HG02610 (cell line): Measurements from ENCODE around the gene COL11A1.
"Not testable (repeated sequence)": the region's sequence is repeated elsewhere in the genome, so short reads cannot be mapped to it uniquely, and the experiment has no call there.

ENCODE experiments used
- ATAC-seq: cut with Tn5 transposase; IDR thresholded peaks from one replicate; pipeline ENCODE4 v1.9.1; 2021; ENCODE audit warnings: mild to moderate bottlenecking, moderate library complexity; ENCODE audit not compliant: unreplicated experiment

Gene COL11A1

GRCh38 chr1:103108376-103109150 lies at the start of gene COL11A1:
COL11A1 (minus strand) TSS chr1:103108522; CDS start chr1:103108178, 344 bp downstream.
- no peak for ATAC-seq

GRCh38 chr1:103156966-103157365 lies 48.6 kb upstream of the COL11A1 start:
- ATAC-seq = no peak

GRCh38 chr1:103146166-103146565 lies 37.8 kb upstream of the COL11A1 start:
- no peak for ATAC-seq

DNA sequence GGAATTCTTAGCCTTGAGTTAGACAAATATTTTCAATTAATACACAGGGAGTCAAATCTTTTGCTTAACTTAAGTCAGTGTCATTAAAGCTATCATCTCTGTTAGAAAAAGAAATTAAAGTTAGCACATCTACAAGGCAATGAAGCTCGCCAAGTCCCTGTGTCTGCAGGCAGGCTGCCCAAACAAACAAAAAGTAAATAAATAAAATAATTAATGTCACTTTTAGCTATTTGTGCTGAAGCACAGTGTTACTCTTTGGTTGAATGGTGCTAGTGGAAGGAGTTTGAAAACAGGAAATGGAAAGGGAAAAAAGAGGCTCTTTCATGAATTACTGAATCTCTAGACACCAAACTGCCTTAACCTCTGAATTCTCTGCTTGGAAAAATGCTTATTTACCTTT lies 37.1 kb upstream of the COL11A1 start:
- ATAC-seq = no peak

- no peak for ATAC-seq
Observed at GRCh38 chr1:103144681-103145080, 36.4 kb upstream of the COL11A1 start.

DNA sequence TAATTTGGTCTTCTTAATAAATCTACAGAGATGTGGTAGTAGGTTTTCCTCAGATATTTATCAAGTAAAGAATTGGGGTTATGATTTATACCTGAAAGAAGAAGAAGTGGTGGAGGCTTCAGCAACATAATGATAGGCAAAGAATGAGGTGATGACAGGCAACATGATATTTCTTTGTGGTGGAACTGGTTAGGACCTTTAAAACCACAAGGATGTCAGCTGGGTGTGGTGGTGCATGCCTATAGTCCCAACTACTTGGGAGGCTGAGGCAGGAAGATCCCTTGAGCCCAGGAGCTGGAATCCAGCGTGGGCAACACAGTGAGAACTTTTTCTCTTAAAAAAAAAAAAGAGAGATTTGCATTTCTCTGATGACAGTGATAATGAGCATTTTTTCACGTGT lies 34.1 kb upstream of the COL11A1 start:
- no peak for ATAC-seq

GRCh38 chr1:103129796-103130195 lies 21.5 kb upstream of the COL11A1 start:
- no peak for ATAC-seq

- ATAC-seq = no peak
Observed at GRCh38 chr1:103129255-103129654, 20.9 kb upstream of the COL11A1 start.

DNA sequence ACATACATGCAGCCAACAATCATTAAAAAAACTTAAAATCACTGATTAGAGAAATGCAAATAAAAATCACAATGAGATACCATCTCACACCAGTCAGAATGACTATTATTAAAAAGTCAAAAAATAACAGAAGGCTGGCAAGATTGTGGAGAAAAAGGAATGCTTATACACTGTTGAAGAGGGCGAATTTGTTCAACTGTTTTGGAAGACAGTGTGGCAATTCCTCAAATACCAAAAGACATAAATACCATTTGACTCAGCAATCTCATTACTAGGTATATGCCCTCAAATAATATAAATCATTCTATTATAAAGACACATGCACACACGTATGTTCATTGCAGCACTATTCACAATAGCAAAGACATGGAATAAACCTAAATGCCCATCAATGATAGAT lies 19.9 kb upstream of the COL11A1 start:
- not testable (repeated sequence) for ATAC-seq

DNA sequence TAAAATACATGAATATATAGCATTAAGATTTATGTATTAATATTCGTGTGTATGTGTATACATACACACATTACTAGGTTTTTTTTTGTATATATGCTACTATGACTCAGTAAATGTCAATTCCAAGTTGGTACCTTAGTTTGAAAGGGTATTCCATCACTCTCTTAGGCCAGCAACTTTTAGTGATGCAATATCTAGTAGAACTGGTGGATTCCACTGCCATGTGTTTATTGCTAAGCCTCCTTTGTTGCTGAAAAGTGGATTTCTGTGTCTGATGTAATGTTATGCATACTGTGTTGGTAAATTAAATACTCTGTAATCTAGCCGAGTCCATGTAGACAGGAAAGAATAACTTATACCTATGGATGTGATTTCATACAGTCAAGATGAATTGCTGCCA lies 16.9 kb upstream of the COL11A1 start:
- no peak for ATAC-seq

DNA sequence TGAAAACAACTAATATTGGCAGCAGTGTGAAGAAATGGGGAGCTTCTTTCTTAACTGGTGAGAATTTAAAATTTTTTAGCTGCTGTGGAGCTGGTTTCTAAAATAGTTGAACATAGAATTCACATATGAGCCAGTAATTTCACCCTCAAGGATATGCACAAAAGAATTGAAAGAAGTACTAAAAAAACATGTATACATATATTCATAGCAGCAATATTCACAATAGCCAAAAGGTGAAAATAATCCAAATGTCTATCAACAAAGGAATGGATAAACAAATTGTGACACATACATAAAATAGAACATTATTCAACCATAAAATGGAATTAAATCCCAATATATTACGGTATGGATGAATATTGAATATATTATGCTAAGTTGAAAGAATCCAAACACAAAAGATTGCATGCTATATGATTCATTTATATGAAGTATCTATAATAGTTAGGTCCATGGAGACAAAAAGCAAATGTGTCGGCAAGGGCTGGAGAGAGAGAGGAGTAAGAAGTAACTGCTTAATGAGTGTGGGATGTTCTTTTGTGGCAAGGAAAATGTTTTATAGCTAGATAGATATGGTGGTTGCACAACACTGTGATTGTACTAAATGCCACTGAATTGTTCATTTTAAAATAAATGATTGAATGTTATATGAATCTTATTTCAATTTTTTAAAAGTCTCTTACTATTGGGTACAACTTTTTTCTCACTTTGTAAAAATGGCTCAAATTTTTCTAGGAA lies 14.8 kb upstream of the COL11A1 start:
- no peak for ATAC-seq

DNA sequence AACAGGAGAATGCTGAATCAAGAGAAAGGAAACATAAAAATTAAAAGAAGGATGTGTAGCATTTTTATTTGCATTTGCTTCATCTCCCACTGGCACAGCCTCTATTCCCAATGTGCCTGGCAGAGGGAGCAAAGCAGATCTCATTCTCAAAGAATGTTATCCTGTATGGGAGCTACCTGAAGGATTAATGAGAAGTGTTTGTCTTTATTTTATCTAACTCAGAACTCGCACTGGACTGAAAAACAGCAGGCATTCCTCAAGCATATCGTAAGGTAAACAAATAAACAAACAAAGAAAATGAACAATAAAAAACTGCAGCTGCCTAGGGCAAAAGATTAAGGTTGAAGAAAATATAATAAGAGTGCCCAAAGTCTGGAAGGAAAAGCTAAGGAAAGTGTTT lies 12.7 kb upstream of the COL11A1 start:
- ATAC-seq = no peak

DNA sequence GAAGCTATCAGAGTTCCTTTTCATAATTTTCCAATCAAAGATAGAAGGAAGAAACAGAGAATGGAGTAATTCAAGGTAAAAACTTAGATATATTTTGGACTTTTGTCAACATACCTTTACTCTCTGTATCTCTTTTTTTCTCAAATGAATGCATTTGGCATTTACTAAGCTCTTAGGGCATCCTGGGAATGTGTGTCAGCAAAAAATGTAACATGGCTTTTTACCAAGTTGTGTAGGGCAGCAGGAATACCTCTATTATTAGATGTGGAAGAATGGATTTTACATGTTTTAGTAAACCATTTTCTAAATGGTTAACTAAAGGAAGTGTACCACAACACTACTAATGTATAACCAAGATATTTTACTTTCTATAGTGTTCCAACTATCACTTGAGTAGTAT lies 4.2 kb upstream of the COL11A1 start:
- ATAC-seq = no peak

DNA sequence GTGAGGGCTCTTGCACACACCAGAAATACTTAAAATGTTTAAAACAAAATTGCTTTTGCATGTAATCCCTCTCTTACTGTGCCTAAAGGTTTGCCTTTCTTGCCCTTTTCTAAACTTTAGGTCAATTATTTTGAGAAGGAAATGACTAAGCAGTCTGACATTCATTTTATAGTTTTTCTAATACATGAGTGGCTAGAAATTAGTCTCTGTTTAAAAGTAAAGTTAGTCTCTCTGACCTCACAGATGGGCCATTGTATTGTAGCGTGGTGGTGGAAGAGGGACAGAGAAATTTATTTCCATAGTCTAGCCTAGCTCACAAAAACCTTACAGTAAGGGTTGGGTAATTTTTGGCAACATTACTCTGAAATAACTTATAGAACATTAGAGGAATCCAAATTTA lies 3.6 kb upstream of the COL11A1 start:
- ATAC-seq = no peak

GRCh38 chr1:103110701-103111100 lies 2.4 kb upstream of the COL11A1 start:
- ATAC-seq = no peak

DNA sequence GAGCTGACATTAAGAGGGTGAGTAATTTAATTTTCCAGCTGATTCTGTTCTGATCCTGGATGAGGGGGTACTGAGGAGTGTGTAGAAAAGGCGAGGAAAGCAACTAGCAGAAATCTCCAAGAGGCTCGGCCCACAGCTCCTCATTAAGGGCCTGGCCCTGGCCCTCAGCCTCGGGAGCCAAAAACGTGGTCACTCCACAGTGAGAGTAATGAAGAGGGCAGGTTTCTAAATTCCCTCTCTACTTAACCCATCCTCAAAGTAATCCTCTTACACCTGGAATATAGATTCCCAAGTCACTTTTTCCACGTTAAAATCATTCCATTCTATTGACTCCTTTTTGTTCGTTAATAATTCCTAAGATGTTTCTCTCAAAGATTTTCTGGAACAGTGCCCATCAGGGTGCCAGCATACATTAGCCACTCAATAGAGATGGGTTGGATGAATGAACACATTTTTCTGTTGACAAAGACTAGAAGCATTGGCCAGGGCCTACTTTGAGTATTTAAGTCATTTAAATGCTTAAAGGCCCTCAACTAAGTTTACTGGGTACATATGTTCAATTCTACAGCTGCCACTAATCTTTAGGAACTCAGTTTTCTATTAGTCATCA lies 1.1 kb upstream of the COL11A1 start:
- no peak for ATAC-seq

DNA sequence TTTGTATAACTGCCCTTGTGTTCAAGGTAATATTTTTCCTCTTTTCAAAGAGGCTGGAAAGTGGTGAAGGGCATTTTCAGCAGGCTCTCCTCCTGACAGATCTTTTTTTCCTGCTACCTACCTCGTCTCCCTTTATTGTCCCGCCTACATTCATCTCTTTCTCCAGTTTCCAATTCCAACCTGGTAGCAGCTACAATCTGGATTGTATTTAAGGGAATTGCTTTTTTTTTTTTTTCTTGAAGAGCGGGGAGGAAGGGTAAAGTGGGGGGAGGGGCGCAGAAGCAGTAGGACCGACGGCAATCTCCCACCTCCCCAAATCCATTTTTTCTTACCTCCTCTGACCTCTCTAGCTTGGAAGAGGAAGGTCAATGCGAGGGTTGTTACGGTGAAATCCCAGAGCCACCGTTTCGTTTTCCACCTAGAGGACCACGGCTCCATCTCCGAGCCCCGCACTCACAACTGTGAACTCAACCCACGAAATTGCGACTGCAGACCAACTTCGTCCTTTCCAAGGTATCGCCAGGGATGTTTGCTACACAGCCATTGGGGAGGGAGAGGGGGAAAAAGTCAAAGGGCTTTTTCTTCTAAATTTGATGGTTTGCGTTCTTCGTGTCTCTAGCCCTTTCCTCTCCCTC lies 464 bp downstream of the COL11A1 start:
- no peak for ATAC-seq

GRCh38 chr1:103106426-103107341 lies 1.6 kb downstream of the COL11A1 start:
- ATAC-seq = peak; percentile 80

DNA sequence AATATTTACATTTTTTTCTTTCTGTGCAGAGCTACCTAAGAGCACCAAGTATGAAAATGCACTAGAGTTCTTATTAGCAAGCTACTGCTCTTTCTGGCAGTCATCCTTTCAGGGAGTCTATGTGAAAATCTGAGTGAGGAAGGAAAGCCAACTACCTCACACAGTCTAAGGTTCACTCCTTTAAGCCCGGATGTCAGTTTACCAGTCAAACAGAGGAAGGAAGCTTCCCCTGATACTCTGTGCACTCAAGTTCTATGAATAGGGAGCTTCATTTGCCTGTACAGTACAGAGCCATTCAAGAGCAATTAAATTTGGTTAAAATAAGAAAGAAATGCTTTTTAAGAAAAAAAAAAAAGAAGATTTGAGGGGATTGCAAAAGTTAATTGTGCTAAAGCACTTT lies 6.9 kb downstream of the COL11A1 start:
- no peak for ATAC-seq

GRCh38 chr1:103089221-103089620 lies 19.1 kb downstream of the COL11A1 start:
- ATAC-seq = no peak
